NCI-H2196 (cell line): Measurements from ENCODE around the gene MFSD11.
"Not testable (repeated sequence)": the region's sequence is repeated elsewhere in the genome, so short reads cannot be mapped to it uniquely, and the experiment has no call there.

ENCODE experiments used
- DNase-seq: peaks from one replicate; lab custom pipeline; 2025; ENCODE audit not compliant: unreplicated experiment; lab: John Stamatoyannopoulos, UW

The MFSD11 gene

DNA sequence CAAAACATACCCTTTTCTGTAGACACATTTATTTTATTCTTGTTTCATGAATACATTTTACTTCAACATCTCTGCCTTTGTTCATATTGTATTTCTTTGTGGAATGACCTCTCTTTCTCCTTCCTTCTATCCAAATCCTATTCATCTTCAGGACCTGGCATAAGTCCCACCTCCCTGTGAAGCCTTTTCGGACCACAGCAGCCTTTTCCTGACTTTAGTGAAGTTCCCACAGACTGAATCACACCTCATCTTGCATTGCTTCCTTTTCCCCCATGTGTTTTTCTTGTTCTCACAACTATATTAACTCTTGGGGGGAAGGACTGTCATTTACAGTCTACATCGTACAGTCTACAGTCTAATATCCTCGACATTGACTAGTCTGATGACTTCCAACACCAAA lies 58.2 kb downstream of the MFSD11 start:
- DNase-seq = no peak

DNA sequence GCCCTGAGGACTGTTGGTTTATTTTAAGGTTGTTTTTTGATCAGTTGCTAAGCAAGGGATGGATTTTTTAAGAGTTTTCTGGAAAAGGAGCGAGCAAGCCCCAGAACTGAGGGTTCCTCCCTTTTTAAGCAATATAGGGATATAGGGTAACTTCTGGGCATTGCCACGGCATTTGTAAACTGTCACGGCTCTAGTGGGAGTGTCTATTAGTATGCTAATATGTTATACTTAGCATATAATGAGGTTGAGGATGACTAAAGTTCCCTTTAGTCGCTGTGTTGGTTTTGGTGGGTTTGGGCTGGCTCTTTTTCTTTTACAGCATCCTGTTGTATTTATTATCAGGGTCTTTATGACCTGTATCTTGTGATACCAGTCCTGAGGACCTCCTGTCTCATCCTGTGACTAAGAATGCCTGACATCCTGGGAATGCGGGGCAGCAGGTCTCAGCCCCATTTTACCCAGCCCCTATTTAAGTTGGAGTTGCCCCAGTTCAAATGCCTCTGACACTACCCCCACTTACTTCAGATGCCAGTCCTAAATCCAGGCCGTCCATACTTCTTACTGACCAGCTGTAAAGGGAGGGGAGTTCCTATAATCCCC lies 59.4 kb downstream of the MFSD11 start:
- DNase-seq = no peak

DNA sequence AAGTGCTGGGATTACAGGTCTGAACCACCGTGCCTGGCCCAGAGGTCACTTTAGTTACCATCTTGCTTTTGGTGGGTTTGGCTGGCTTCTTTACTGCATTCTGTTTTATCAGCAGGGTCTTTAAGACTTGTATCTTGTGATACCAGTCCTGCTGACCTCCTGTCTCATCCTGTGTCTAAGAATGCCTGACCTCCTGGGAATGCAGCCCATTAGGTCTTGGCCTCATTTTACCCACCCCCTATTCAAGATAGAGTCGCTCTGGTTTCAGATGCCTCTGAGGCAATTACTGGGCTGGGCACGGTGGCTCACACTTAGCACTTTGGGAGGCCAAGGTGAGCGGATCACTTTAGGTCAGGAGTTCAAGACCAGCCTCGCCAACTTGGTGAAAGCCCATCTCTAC lies 63.8 kb downstream of the MFSD11 start:
- no peak for DNase-seq

DNA sequence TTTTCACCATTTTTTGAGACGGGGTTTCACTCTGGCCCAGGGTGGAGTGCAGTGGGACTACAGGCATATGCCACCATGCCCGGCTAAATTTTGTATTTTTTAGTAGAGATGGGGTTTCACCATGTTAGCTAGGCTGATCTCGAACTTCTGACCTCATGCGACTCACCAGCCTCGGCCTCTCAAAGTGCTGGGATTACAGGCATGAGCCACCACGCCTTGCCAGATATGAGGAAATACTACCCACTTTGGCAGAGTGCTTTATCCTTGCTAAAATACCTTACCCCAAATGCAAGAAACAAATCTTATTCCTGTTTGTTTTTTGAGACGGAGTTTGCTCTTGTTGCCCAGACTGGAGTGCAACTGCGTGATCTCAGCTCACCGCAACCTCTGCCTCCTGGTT lies 67.4 kb downstream of the MFSD11 start:
- no peak for DNase-seq

DNA sequence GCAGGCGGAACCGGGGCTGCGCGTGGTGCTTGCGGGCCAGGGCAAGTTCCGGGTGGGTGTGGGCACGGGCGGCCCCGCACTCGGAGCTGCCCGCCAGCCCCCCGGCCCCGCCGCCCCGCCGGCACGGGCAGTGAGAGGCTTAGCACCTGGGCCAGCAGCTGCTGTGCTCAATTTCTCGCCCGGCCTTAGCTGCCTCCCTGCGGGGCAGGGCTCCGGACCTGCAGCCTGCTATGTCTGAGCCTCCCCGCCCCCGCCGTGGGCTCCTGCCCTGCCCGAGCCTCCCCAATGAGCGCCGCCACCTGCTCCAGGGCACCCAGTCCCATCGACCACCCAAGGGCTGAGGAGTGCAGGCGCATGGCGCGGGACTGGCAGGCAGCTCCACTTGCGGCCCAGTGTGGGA lies 68.2 kb downstream of the MFSD11 start:
- DNase-seq = not testable (repeated sequence)

DNA sequence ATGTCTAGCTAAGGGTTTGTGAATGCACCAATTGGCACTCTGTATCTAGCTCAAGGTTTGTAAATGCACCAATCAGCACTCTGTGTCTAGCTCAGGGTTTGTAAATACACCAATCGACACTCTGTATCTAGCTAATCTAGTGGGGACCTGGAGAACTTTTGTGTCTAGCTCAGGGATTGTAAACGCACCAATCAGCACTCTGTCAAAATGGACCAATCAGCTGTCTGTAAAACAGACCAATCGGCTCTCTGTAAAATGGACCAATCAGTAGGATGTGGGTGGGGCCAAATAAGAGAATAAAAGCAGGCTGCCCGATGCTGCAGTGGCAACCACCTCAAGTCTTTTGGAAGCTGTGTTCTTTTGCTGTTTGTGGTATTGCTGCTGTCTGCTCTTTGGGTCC lies 68.8 kb downstream of the MFSD11 start:
- DNase-seq = not testable (repeated sequence)

DNA sequence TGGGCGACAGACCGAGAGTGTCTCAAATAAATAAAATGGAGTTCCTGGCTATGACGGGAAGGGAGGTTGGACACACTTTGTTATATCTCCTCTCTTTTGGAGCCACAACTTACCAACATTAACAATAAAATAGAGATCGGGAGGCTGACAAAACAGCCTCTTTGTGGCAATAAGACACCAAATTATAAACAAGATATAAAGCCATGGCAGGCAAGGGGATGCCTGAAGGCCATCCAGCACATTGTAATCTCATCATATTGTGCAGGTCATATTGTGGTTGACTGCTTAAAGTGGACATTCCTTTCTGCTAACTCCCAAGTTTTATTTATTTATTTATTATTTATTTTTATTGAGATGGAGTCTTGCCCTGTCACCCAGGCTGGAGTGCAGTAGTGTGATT lies 70.4 kb downstream of the MFSD11 start:
- DNase-seq = no peak

DNA sequence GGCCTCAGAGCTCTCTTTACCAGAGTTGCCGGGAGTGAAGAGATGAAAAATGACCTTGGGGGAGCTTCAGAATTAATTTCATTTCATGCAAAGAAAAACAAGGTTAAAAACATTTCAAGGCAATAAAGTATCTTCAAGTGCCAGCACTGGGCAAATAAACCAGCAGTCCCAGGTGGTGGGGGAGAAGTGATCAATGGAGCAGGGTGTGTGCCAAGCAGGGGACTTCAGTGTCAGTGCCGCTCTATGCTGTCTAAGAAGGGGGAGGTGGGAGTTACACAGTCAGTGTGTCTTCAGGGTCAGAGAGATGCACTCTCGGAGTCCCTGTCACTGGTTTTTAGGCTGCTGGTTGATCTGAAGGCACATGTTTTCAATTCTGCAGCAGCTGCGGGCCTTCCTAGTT lies 73.0 kb downstream of the MFSD11 start:
- no peak for DNase-seq

DNA sequence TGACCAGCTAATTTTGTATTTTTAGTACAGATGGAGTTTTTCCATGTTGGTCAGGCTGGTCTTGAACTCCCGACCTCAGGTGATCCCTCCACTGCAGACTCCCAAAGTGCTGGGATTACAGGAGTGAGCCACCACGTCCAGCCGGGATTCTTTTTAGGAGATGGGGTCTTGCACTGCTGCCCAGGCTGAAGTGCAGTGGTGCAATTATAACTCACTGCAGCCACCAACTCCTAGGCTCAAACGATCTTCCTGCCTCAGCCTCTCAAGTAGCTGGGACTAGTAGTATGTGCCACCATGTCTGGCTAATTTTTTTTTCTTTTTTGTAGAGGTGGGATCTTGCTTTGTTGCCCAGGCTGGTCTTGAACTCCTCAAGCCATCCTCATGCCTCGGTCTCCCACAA lies 73.9 kb downstream of the MFSD11 start:
- DNase-seq = no peak

DNA sequence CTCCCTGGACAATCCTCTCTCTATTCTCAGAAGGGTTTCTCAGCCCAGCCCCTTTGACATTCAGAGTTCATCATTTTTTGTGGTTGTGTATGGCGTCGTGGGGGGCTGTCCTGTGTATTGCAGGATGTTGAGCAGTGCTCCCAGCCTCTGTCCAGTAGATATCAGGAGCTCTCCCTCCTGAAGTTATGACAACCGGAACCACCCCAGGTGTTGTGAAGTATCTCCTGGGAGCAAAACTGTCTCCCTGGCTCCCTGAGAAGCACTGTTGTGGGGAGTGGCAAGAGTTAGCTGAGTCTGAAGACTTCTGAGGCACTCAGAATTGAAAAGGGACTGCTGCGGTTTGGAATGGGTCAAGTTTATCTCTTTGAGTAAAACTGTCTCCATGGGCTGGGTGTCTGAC lies 74.3 kb downstream of the MFSD11 start:
- no peak for DNase-seq

DNA sequence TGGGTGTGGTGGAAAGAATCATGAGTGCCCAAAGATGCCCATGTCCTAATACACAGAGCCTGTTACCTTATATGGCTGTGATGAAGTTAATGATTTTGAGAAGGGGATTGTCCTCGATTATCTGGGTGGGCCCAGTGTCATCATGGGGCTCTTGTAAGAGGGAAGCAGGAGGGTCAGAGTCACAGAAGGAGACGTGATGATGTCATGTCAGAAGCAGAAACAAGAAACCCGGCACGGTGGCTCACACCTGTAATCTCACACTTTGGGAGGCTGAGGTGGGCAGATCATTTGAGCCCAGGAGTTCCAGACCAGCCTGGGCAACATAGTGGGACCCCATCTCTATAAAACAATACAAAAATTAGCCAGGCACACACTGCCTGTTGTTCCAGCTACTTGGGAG lies 75.0 kb downstream of the MFSD11 start:
- DNase-seq = no peak

DNA sequence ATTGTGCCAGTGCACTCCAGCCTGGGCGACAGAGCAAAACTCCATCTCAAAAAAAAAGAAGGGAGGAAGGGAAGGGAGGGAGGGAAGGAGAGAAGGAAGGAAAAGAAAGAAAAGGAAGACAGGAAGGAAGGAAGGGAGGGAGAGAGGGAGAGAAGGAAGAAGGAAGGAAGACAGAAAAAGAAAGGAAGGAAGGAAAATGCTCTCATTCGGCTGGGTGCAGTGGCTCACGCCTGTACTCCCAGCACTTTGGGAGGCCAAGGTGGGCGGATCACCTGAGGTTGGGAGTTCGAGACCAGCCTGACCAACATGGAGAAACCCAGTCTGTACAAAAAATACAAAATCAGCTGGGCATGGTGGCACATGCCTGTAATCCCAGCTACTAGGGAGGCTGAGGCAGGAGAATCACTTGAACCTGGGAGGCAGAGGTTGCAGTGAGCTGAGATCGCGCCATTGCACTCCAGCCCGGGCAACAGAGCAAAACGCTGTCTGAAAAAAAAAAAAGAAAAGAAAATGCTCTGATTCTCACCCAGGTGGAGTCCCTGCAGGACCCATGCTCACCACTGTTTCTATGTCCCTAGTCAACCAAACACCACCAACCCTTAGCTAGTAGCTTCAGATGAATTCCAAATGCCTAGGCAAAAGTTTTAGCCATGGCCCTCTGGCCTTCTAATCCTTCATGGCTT lies 78.1 kb downstream of the MFSD11 start:
- not testable (repeated sequence) for DNase-seq

DNA sequence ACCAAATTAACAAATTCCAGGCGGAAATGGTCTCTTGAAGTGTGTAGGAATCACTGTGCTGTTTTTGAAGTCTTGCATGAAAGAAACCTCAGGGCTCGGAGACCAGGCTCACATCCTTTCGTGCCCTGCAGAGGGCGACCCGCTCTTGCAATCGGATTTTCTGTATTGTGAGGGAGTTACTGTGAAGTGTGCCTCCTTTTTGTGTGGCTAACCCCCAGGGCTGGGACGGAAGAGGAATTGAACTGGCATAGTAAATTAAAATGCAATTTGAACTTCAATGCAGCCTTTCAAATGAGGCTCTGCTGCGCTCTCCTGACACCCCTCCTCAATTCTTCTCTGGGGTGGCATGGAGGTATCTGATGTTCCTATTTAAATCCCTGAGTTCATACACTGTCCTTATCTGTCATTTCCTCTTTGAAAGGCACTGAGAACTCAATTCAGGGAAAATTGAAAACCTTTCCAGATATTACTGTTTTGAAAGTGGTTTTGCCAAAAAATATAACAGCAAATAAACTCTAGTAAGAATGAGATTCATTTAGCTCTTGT lies 78.7 kb downstream of the MFSD11 start:
- peak; percentile 86 for DNase-seq

DNA sequence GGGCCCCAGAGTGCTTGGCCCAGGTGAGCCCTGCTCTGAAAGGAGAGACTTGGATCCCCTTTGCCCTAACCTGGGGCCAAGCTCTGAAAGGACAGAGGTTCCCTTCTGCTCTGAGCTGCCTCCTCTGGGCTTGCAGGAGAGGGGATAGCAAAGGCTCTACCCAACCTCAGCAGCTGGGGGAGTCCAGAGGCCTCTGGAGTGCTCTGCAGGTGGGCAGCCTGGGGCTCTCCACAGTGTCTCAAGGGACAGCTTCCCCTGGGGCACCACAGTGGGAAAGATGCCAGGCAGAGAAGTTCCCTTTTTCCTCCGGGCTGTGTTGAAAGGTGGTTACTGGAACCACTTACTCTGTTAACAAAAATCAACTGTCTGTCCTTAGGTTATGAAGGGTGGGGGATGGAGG lies 82.1 kb downstream of the MFSD11 start:
- DNase-seq = peak; percentile 81

DNA sequence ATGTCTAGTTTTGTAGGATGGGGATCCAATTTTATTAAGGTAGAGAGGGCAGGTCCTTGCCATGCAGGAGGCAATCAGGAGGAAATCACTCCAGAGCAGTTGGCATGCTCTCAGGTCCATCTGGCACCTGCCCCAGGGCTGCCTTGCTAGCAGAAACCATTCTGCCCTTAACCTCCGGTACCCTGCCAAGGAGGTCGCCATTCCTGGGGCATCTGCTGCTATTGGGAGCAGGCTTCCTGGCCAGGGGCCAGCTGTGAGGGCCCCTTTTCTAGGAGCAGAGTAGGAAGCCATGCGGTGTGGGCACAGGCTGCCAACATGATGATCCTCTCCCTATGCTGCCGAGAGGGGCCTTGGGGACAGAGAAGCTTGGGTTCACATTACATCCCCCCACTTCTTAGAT lies 82.6 kb downstream of the MFSD11 start:
- peak; percentile 90 for DNase-seq

DNA sequence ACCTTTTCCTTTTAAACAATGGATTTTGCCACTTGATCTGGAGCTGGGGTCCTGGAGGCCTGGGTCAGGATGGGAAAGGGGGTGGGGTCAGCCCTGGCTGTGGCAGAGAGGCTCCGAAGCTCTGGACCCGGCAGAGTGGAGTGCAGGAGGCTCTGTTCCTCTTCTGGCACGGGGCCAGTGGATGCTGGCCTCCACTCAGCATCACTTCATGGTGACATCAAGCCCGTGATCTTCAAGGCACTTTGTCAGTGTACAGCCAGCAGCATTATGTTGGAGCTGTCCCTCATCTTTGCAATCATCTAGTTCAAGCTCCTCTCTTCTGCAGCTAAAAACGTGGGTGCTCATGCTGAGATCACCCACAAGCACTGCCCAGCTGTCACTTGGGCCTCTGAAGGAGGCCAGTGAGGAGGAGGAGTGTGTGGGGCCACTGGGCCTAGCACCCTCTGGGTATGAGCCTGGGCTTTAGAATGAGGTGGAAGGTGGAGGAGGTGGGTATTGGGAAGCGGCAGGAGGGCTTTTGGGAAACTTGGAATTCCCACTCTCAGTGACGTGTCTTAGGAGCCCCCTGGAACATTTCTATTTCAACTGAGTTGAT lies 84.4 kb downstream of the MFSD11 start:
- DNase-seq = no peak

DNA sequence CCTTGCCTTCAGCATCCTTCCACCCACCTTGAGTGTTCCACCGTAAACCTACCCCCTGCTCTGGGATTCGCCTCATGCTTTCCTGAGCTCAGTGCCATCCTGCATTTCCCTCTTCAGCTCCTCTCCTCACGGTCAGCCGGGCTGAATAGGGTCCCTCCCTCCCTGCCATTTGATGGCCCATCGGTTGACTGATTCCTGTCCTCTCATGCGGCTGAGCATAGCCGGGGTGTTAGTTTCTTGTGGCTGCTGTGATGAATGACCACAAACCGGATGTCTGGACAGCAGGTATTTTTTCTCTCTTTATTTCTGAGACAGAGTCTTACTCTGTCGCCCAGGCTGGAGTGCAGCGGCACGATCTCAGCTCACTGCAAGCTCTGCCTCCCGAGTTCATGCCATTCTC lies 86.2 kb downstream of the MFSD11 start:
- no peak for DNase-seq

DNA sequence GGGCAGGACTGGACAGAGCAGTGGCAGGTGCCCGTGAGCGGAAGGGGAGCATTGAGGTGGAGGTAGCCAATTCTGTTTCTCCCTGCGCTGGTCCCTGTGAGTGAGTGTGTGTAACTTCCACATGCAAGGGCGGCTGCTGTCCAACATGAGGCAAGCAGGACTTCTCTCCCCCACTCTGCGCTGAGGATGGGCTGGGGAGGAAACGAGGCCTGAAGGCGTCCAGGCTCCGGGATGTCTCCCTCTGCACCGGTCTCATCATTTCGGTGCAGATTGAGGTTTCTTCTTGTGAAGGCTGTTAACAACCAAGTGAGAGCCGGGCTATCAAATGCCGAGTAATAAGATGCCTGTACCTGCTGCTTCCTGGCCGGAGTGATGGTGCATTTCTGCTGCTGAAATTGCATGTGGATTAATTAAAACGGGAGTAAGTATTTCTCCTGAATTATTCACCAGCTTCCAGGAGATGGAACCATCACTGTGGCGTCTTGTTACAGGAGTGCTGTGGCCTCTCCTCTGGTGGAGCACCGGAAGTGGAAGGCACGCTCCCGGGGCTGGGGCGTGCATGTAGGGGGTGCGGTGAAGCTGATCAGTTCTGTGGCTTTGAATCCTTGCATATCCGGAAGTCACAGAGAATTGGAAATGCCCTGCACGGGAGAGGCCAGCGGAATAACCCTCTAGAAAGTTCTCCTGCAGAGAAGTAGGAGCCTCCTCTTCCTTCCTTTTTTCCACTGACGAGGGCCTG lies 88.6 kb downstream of the MFSD11 start:
- no peak for DNase-seq

DNA sequence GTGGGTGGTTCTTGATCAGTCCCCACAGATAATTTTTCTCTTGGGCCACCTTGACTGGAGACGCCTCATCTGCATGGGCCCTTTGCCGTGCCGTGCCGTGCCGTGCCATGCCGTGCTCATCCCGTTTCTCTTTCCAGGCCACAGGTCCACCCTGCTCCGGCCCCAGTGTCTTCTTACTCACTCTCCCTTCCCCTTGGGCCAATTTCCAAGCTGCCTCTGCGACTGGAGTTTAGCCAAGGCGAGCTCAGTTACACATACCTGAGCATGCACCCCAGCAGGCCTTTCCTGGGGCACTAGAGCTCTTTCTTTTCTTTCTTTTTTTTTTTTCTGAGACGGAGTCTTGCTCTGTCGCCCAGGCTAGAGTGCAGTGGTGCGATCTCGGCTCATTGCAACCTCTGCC lies 89.8 kb downstream of the MFSD11 start:
- no peak for DNase-seq
